HEK293 (cell line): ENCODE data around the gene CBX3.

Experiments
- KLF1 ChIP-seq: fragments of 450-650 bp; formaldehyde crosslinking; IDR thresholded peaks from 2 replicates; pipeline ENCODE4 v1.5.1; 2016; ENCODE audit warnings: missing biosample characterization, missing genetic modification characterization
- YY1 ChIP-seq: fragments of 450-650 bp; formaldehyde crosslinking; IDR thresholded peaks from 2 replicates; pipeline ENCODE4 v1.5.1; 2018; ENCODE audit warnings: missing biosample characterization, missing genetic modification characterization
- ZNF121 ChIP-seq: fragments of 450-650 bp; formaldehyde crosslinking; IDR thresholded peaks from 2 replicates; pipeline ENCODE4 v1.5.1; 2016; ENCODE audit warnings: missing biosample characterization, missing genetic modification characterization
- ZNF19 ChIP-seq: fragments of 450-650 bp; formaldehyde crosslinking; IDR thresholded peaks from 2 replicates; pipeline ENCODE4; 2016; ENCODE audit warnings: missing biosample characterization, missing genetic modification characterization, low read depth
- ZNF433 ChIP-seq: fragments of 450-650 bp; formaldehyde crosslinking; IDR thresholded peaks from 2 replicates; pipeline ENCODE4 v1.5.1; 2016; ENCODE audit warnings: missing biosample characterization, missing genetic modification characterization, low read depth
- ZNF660 ChIP-seq: fragments of 450-650 bp; IDR thresholded peaks from 2 replicates; pipeline ENCODE4 v1.5.1; 2018; ENCODE audit warnings: missing biosample characterization, mild to moderate bottlenecking, missing genetic modification characterization
- TF ChIP-seq, protein P1 (sequence below): fragments of 450-650 bp; formaldehyde crosslinking; IDR thresholded peaks from 2 replicates; pipeline ENCODE4 v1.5.1; 2016; ENCODE audit warnings: missing biosample characterization, missing genetic modification characterization
- TF ChIP-seq, protein P2 (sequence below): fragments of 450-650 bp; formaldehyde crosslinking; IDR thresholded peaks from 2 replicates; pipeline ENCODE4 v1.5.1; 2017; ENCODE audit warnings: missing biosample characterization, missing genetic modification characterization

DNA sequence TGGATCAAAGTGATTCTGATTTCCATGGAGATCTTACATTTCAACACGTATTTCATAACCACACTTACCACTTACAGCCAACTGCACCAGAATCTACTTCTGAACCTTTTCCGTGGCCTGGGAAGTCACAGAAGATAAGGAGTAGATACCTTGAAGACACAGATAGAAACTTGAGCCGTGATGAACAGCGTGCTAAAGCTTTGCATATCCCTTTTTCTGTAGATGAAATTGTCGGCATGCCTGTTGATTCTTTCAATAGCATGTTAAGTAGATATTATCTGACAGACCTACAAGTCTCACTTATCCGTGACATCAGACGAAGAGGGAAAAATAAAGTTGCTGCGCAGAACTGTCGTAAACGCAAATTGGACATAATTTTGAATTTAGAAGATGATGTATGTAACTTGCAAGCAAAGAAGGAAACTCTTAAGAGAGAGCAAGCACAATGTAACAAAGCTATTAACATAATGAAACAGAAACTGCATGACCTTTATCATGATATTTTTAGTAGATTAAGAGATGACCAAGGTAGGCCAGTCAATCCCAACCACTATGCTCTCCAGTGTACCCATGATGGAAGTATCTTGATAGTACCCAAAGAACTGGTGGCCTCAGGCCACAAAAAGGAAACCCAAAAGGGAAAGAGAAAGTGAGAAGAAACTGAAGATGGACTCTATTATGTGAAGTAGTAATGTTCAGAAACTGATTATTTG lies 16.3 kb upstream of the CBX3 start:
- TF ChIP-seq ZNF660 (tag by site-specific recombination) (no peak), YY1 (tag by site-specific recombination) (no peak), KLF1 (no peak), ZNF433 (no peak), ZNF121 (tag by site-specific recombination) (no peak), ZNF19 (no peak)
- TF ChIP-seq, protein P1, sequence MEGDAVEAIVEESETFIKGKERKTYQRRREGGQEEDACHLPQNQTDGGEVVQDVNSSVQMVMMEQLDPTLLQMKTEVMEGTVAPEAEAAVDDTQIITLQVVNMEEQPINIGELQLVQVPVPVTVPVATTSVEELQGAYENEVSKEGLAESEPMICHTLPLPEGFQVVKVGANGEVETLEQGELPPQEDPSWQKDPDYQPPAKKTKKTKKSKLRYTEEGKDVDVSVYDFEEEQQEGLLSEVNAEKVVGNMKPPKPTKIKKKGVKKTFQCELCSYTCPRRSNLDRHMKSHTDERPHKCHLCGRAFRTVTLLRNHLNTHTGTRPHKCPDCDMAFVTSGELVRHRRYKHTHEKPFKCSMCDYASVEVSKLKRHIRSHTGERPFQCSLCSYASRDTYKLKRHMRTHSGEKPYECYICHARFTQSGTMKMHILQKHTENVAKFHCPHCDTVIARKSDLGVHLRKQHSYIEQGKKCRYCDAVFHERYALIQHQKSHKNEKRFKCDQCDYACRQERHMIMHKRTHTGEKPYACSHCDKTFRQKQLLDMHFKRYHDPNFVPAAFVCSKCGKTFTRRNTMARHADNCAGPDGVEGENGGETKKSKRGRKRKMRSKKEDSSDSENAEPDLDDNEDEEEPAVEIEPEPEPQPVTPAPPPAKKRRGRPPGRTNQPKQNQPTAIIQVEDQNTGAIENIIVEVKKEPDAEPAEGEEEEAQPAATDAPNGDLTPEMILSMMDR = no peak
- TF ChIP-seq, protein P2, sequence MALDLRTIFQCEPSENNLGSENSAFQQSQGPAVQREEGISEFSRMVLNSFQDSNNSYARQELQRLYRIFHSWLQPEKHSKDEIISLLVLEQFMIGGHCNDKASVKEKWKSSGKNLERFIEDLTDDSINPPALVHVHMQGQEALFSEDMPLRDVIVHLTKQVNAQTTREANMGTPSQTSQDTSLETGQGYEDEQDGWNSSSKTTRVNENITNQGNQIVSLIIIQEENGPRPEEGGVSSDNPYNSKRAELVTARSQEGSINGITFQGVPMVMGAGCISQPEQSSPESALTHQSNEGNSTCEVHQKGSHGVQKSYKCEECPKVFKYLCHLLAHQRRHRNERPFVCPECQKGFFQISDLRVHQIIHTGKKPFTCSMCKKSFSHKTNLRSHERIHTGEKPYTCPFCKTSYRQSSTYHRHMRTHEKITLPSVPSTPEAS (tag by site-specific recombination) = no peak
